C4-2B (cell line): ENCODE data around the gene TRIML1.

Source experiments
- ZFX ChIP-seq: fragments of 450-650 bp; IDR thresholded peaks from 2 replicates; pipeline ENCODE4 v1.6.1; 2017
- TF ChIP-seq, protein P1 (sequence below): fragments of 450-650 bp; conservative IDR thresholded peaks from 2 replicates; pipeline ENCODE4 v1.5.1; 2017; ENCODE audit warnings: mild to moderate bottlenecking

DNA sequence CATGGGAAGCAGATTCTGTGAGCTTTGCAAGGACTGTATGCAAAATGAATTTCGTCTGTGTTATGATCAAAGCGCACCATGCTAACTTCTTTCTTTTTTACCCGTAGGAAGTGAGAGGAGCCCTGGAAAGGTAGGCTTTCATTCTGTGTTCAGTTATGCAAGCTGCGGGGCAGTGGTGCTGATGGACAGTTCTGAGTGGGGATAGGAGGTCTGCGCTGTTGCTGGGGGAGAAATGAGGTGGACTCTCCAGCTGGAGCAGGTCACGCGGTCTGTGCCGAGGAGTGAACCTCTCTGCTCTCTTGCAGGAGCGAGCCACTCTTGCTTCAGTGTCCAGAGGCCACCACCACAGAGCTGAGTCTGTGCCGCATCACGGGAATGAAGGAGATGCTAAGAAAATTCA, 4.5 kb downstream of the TRIML1 start:
- TF ChIP-seq, protein P1, sequence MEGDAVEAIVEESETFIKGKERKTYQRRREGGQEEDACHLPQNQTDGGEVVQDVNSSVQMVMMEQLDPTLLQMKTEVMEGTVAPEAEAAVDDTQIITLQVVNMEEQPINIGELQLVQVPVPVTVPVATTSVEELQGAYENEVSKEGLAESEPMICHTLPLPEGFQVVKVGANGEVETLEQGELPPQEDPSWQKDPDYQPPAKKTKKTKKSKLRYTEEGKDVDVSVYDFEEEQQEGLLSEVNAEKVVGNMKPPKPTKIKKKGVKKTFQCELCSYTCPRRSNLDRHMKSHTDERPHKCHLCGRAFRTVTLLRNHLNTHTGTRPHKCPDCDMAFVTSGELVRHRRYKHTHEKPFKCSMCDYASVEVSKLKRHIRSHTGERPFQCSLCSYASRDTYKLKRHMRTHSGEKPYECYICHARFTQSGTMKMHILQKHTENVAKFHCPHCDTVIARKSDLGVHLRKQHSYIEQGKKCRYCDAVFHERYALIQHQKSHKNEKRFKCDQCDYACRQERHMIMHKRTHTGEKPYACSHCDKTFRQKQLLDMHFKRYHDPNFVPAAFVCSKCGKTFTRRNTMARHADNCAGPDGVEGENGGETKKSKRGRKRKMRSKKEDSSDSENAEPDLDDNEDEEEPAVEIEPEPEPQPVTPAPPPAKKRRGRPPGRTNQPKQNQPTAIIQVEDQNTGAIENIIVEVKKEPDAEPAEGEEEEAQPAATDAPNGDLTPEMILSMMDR = no peak
- TF ChIP-seq ZFX = no peak
